Tongue (tissue), 2 donors: ENCODE results near the gene EEA1. TPM values are rescaled to one million over a fixed set of nuclear protein-coding genes. Genes with fewer than 3 reads are reported as not detected.
"Not testable (repeated sequence)": the region's sequence is repeated elsewhere in the genome, so short reads cannot be mapped to it uniquely, and the experiment has no call there.

Source experiments
- DNase-seq: peaks from one replicate; pipeline ENCODE4 v3.0.0-alpha.2; 2015
- total RNA-seq: library from RNA; depleted of rRNA; stranded (reverse); fragments of >200 nt; gene quantifications from one replicate; pipeline ENCODE4 v1.2.3, GENCODE V29; 2014

Gene EEA1
- total RNA-seq, 1 donor from 2014 or later: 43.8 TPM

- DNase-seq: no peak
Observed at GRCh38 chr12:92796650-92797049, 132.4 kb downstream of the EEA1 start.

- no peak for DNase-seq
Observed at GRCh38 chr12:92794814-92795213, 134.3 kb downstream of the EEA1 start.

GRCh38 chr12:92794356-92794755 lies 134.7 kb downstream of the EEA1 start:
- not testable (repeated sequence) for DNase-seq

GRCh38 chr12:92786045-92786444 lies 143.1 kb downstream of the EEA1 start:
- no peak for DNase-seq

GRCh38 chr12:92785563-92785950 lies 143.5 kb downstream of the EEA1 start:
- no peak for DNase-seq

GRCh38 chr12:92784797-92785562 lies 144.1 kb downstream of the EEA1 start:
- peak; percentile 75 for DNase-seq

GRCh38 chr12:92784356-92784755 lies 144.7 kb downstream of the EEA1 start:
- no peak for DNase-seq

GRCh38 chr12:92779902-92780301 lies 149.2 kb downstream of the EEA1 start:
- DNase-seq: no peak

- DNase-seq: no peak
Observed at GRCh38 chr12:92778525-92778924, 150.6 kb downstream of the EEA1 start.

GRCh38 chr12:92775416-92775815 lies 153.7 kb downstream of the EEA1 start:
- no peak for DNase-seq

- DNase-seq: no peak
Observed at GRCh38 chr12:92771001-92771400, 158.1 kb downstream of the EEA1 start.

- peak; percentile 41 for DNase-seq
Observed at GRCh38 chr12:92769124-92769901, 159.8 kb downstream of the EEA1 start.

GRCh38 chr12:92765871-92766270 lies 163.2 kb downstream of the EEA1 start:
- no peak for DNase-seq

GRCh38 chr12:92764831-92765230 lies 164.3 kb downstream of the EEA1 start:
- DNase-seq: no peak

- DNase-seq: no peak
Observed at GRCh38 chr12:92762773-92763172, 166.3 kb downstream of the EEA1 start.

- DNase-seq: no peak
Observed at GRCh38 chr12:92759634-92760268, 169.3 kb downstream of the EEA1 start.

- DNase-seq: no peak
Observed at GRCh38 chr12:92757597-92758121, 171.4 kb downstream of the EEA1 start.

- no peak for DNase-seq
Observed at GRCh38 chr12:92756898-92757596, 172.0 kb downstream of the EEA1 start.

- no peak for DNase-seq
Observed at GRCh38 chr12:92753976-92754885, 174.9 kb downstream of the EEA1 start.

GRCh38 chr12:92749691-92750090 lies 179.4 kb downstream of the EEA1 start:
- not testable (repeated sequence) for DNase-seq

GRCh38 chr12:92747151-92747550 lies 181.9 kb downstream of the EEA1 start:
- no peak for DNase-seq
